HepG2 (cell line): Measurements from ENCODE around the gene POU2F1. TPM values are rescaled to one million over a fixed set of nuclear protein-coding genes. Genes with fewer than 3 reads are reported as not detected.

ENCODE experiments used
- ATAC-seq: fragments of 200-7000 bp; cut with Tn5 transposase; 3 replicates; pipeline ENCODE4 v1.9.1; 2020; ENCODE audit warnings: mild to moderate bottlenecking, moderate library complexity
- BruUV-seq: library from RNA; stranded (reverse); fragments of 400-500 nt; replicated peaks from 2 replicates; lab custom pipeline; 2021; lab: Mats Ljungman, UMichigan
- CTCF ChIA-PET: fragments of 300-600 bp; formaldehyde crosslinking; extraction: SDS; loops from one replicate; lab custom pipeline; 2021; ENCODE audit warnings: low total read pairs, inconsistent platforms, low intra/inter-chr PET ratio; lab: Yijun Ruan, JAX
- POLR2A ChIA-PET: fragments of 350-600 bp; sonication (Branson Sonifier 250); formaldehyde crosslinking; loops from one replicate; lab custom pipeline; 2020; ENCODE audit warnings: antibody characterized with exemption, inconsistent platforms; lab: Yijun Ruan, JAX
- DNase-seq: peaks from one replicate; pipeline ENCODE4 v3.0.0-alpha.2; 2015; ENCODE audit warnings: low spot score
- FAIRE-seq: peaks from 3 replicates; lab custom pipeline; 2011; peaks lifted over from hg19 to GRCh38; lab: Jason Lieb, UNC
- H2AFZ ChIP-seq: one replicate; pipeline ENCODE4 v1.6.1; 2011; ENCODE audit warnings: low read length, inconsistent platforms
- H3K27ac ChIP-seq: fragments of 300-600 bp; 3 replicates; pipeline ENCODE4 v1.8.0; 2011; ENCODE audit warnings: mixed run types, mild to moderate bottlenecking, mixed read lengths, low read length, inconsistent platforms; ENCODE audit not compliant: insufficient read depth; ENCODE audit errors: extremely low read length
- H3K27me3 ChIP-seq, 2 experiments: fragments of 200-600 bp in 1 of 2; 2 replicates in 1 of 2; 3 replicates in 1 of 2; pipeline versions ENCODE4 v1.6.0 to v1.8.0; 2011; ENCODE audit warnings: low read length in 2 of 2, mild to moderate bottlenecking in 2 of 2, moderate library complexity in 2 of 2, inconsistent platforms in 1 of 2; ENCODE audit not compliant: insufficient read depth in 2 of 2, control insufficient read depth in 1 of 2
- H3K36me3 ChIP-seq, 2 experiments: fragments of 200-600 bp in 1 of 2; replicated peaks in 1 of 2; 2 replicates in 1 of 2; 3 replicates in 1 of 2; pipeline versions ENCODE4 v1.5.1 to v1.8.0; 2011; ENCODE audit warnings: low read length in 2 of 2, inconsistent platforms in 1 of 2; ENCODE audit not compliant: insufficient read depth in 2 of 2, control insufficient read depth in 1 of 2
- H3K4me1 ChIP-seq: 2 replicates; pipeline ENCODE4 v1.5.1; 2012; ENCODE audit warnings: low read length, inconsistent platforms; ENCODE audit not compliant: insufficient read depth
- H3K4me2 ChIP-seq: 2 replicates; pipeline ENCODE4 v1.6.0; 2011; ENCODE audit warnings: low read depth, low read length, inconsistent platforms
- H3K4me3 ChIP-seq, 3 experiments: fragments of 200-600 bp in 1 of 3; sonication (generic), shearing (Covaris generic) in 1 of 3; replicated peaks in 1 of 3; 2 replicates each; pipeline ENCODE4 v1.5.1; 2011 to 2016; ENCODE audit warnings: low read length in 3 of 3, inconsistent platforms in 2 of 3, low read depth in 2 of 3, mild to moderate bottlenecking in 2 of 3, control low read depth in 1 of 3, mixed read lengths in 1 of 3; ENCODE audit not compliant: insufficient read depth in 1 of 3
- H3K79me2 ChIP-seq: one replicate; pipeline ENCODE4 v1.6.1; 2011; ENCODE audit warnings: low read length, inconsistent platforms; ENCODE audit not compliant: insufficient read depth
- H3K9ac ChIP-seq: 2 replicates; pipeline ENCODE4 v1.6.0; 2011; ENCODE audit warnings: mild to moderate bottlenecking, low read depth, low read length, inconsistent platforms; ENCODE audit not compliant: insufficient read depth
- H3K9me3 ChIP-seq: 2 replicates; pipeline ENCODE4 v1.5.1; 2012; ENCODE audit warnings: mild to moderate bottlenecking, low read length
- H4K20me1 ChIP-seq: 2 replicates; pipeline ENCODE4 v1.6.0; 2011; ENCODE audit warnings: inconsistent platforms, mild to moderate bottlenecking, low read length, moderate library complexity; ENCODE audit not compliant: insufficient read depth
- GZF1 ChIP-seq: sonication (generic); formaldehyde crosslinking; IDR thresholded peaks from 2 replicates; pipeline ENCODE4 v1.5.1; 2020; ENCODE audit warnings: mild to moderate bottlenecking, missing genetic modification reagents
- IKZF1 ChIP-seq: fragments of 450-650 bp; IDR thresholded peaks from 2 replicates; pipeline ENCODE4 v1.7.1; 2016
- NRL ChIP-seq: sonication (generic); formaldehyde crosslinking; IDR thresholded peaks from 2 replicates; pipeline ENCODE4 v1.5.0; 2020; ENCODE audit warnings: missing genetic modification reagents, mild to moderate bottlenecking, moderate library complexity, borderline replicate concordance
- PCBP1 ChIP-seq: fragments of 200-400 bp; formaldehyde crosslinking; IDR thresholded peaks from 2 replicates; pipeline ENCODE4 v1.6.1; 2017; ENCODE audit warnings: mild to moderate bottlenecking, low read depth, low read length, borderline replicate concordance
- REPIN1 ChIP-seq: sonication (generic); formaldehyde crosslinking; IDR thresholded peaks from 2 replicates; pipeline ENCODE4 v1.8.0; 2022; ENCODE audit warnings: missing genetic modification reagents, low read depth, mild to moderate bottlenecking, borderline replicate concordance
- SMAD1 ChIP-seq: sonication (generic); formaldehyde crosslinking; IDR thresholded peaks from 2 replicates; pipeline ENCODE4 v1.4.0; 2020; ENCODE audit warnings: missing genetic modification reagents, low read depth, mild to moderate bottlenecking, borderline replicate concordance
- SPEN ChIP-seq: sonication (generic); formaldehyde crosslinking; IDR thresholded peaks from 2 replicates; pipeline ENCODE4 v1.5.1; 2020; ENCODE audit warnings: low read depth, mild to moderate bottlenecking, missing genetic modification reagents
- THAP9 ChIP-seq: sonication (generic); formaldehyde crosslinking; IDR thresholded peaks from 2 replicates; pipeline ENCODE4; 2020; ENCODE audit warnings: missing genetic modification reagents, mild to moderate bottlenecking, borderline replicate concordance
- ZBTB46 ChIP-seq: sonication (generic); formaldehyde crosslinking; IDR thresholded peaks from 2 replicates; pipeline ENCODE4 v1.4.0; 2020; ENCODE audit warnings: mild to moderate bottlenecking, missing genetic modification reagents, borderline replicate concordance
- ZNF180 ChIP-seq: sonication (generic); formaldehyde crosslinking; IDR thresholded peaks from 2 replicates; pipeline ENCODE4 v1.4.0; 2020; ENCODE audit warnings: low read depth, missing genetic modification reagents, borderline replicate concordance
- WGBS: methylation state at CpG from one replicate; pipeline ENCODE4 v1.1.6; 2017; ENCODE audit warnings: low lambda C conversion rate; 5-methylcytosine and 5-hydroxymethylcytosine counted together
- in situ Hi-C: cut with HindIII; loops from 2 replicates; pipeline ENCODE4 v1.10.0; 2017; ENCODE audit warnings: low pct_unique_long_range_greater_than_20kb; ENCODE audit not compliant: extremely low pct_ligation_motif_present
- intact Hi-C: fragments of 100-400 bp; cut with micrococcal nuclease; formaldehyde crosslinking; loops from one replicate; pipeline ENCODE4 v1.10.0; 2022; ENCODE audit not compliant: unreplicated experiment
- polyA plus RNA-seq, 8 experiments: library from polyadenylated mRNA; depleted of rRNA in 3 of 8; stranded (reverse) in 7 of 8; unstranded in 1 of 8; fragments of >200 nt; fragmentation: Illumina TruSeq in 4 of 8; extraction: Trizol in 4 of 8; gene quantifications; 2 replicates each; pipeline versions ENCODE4 v1.2.1 to v1.2.3, GENCODE V29; 2011 to 2016; ENCODE audit warnings: low read depth in 4 of 8, missing spikeins in 1 of 8, mixed read lengths in 1 of 8; ENCODE audit not compliant: insufficient read depth in 1 of 8
- total RNA-seq, 5 experiments: library from RNA; depleted of rRNA; stranded (reverse); fragments of >200 nt; fragmentation: Illumina TruSeq; extraction: Trizol; gene quantifications; 2 replicates each; pipeline ENCODE4 v1.2.3, GENCODE V29; 2016; ENCODE audit warnings: low read depth in 1 of 5

Gene POU2F1
- total and polyA plus RNA-seq, 2 of the 13 experiments (the other 11 are each of a cell fraction or from before 2014, with no cell fraction given) = 10.2 to 13.0 TPM

- DNase-seq = no peak
- H3K79me2 ChIP-seq = no peaks in the 10 kb centered on the region
- no peak overlapping the region for H3K9ac ChIP-seq
- WGBS = 8% methylated on average over 4 of the region's 5 CpGs
- no peak for ATAC-seq
- no peak overlapping the region for H3K4me3 ChIP-seq
- BruUV-seq = no TSS peak
- in situ Hi-C loops = no loop called here
- intact Hi-C loops = no loop called here
- TF ChIP-seq NRL (CRISPR knock-in tag) = no peak
- TF ChIP-seq GZF1 = no peak
- no peak for TF ChIP-seq SPEN (CRISPR knock-in tag)
- H3K36me3 ChIP-seq = no peaks in the 10 kb centered on the region
- no peaks in the 10 kb centered on the region for H3K4me1 ChIP-seq
- no peaks in the 10 kb centered on the region for H3K9me3 ChIP-seq
- H4K20me1 ChIP-seq = no peaks in the 10 kb centered on the region
- ChIA-PET CTCF (no interaction called here), POLR2A (no interaction called here)
- no peak overlapping the region for H3K4me2 ChIP-seq
- no peak for FAIRE-seq
- H3K27me3 ChIP-seq = peaks cover 1 to 3% of the 10 kb centered on the region in 2 experiments; a peak in 3 of 5 replicates
- no peak overlapping the region for H3K27ac ChIP-seq
- H2AFZ ChIP-seq = no peak overlapping the region
These were observed 22.1 kb upstream of the POU2F1 start for GRCh38 chr1:167198518-167199133.

GRCh38 chr1:167199656-167200055, 21.0 kb upstream of the POU2F1 start:
- ChIA-PET CTCF (no interaction called here), POLR2A (no interaction called here)
- FAIRE-seq = no peak
- H3K4me1 ChIP-seq = no peaks in the 10 kb centered on the region
- no peaks in the 10 kb centered on the region for H3K79me2 ChIP-seq
- H2AFZ ChIP-seq = no peak overlapping the region
- ATAC-seq = no peak
- DNase-seq = no peak
- BruUV-seq = no TSS peak
- H3K4me3 ChIP-seq = no peak overlapping the region
- peaks cover 1 to 3% of the 10 kb centered on the region in 2 experiments; a peak in 3 of 5 replicates for H3K27me3 ChIP-seq
- H3K4me2 ChIP-seq = no peak overlapping the region
- no peaks in the 10 kb centered on the region for H3K9me3 ChIP-seq
- 21% methylated on average over 2 of the region's 2 CpGs for WGBS
- no peak overlapping the region for H3K27ac ChIP-seq
- no peaks in the 10 kb centered on the region for H4K20me1 ChIP-seq
- no peak overlapping the region for H3K9ac ChIP-seq
- H3K36me3 ChIP-seq = no peaks in the 10 kb centered on the region
- intact Hi-C loops (no loop called here), in situ Hi-C loops (loop anchor here (10.0 kb wide), 1 partner anchor 135 kb away; no protein-coding TSS in a partner anchor)
- TF ChIP-seq ZNF180 (CRISPR knock-in tag) (no peak), REPIN1 (CRISPR knock-in tag) (no peak), THAP9 (CRISPR knock-in tag) (no peak), PCBP1 (no peak), IKZF1 (no peak), ZBTB46 (CRISPR knock-in tag) (no peak), SMAD1 (CRISPR knock-in tag) (no peak)
